Measurements from ENCODE around the gene PLCB1. TPM values are rescaled to one million over a fixed set of nuclear protein-coding genes. Genes with fewer than 3 reads are reported as not detected.

PLCB1 gene
- total RNA-seq, 1 experiment from 2014 or later, result 6.8 TPM

GRCh38 chr20:8226106-8226505 lies 94.0 kb downstream of the PLCB1 start:
- Histone ChIP-seq H3K4me1 (ENCODE audit: insufficient read depth, low read length, poor library complexity, severe bottlenecking) (no peaks in the 10 kb centered on the region), H3K27me3 (replicated peaks; ENCODE audit: insufficient read depth, low read depth, low read length, poor library complexity) (no peaks in the 10 kb centered on the region), H3K9me3 (ENCODE audit: low read depth, low read length, poor library complexity, severe bottlenecking) (no peaks in the 10 kb centered on the region), H3K36me3 (ENCODE audit: insufficient read depth, low read length, poor library complexity, severe bottlenecking) (no peaks in the 10 kb centered on the region), H3K4me3 (ENCODE audit: low read depth, low read length, poor library complexity, severe bottlenecking) (no peak overlapping the region), H3K27ac (ENCODE audit: low read depth, low read length, poor library complexity, severe bottlenecking) (no peak overlapping the region)
- no TSS peak for BruUV-seq (replicated peaks)
- CTCF ChIA-PET, result no interaction called here
- TF ChIP-seq, protein P1, sequence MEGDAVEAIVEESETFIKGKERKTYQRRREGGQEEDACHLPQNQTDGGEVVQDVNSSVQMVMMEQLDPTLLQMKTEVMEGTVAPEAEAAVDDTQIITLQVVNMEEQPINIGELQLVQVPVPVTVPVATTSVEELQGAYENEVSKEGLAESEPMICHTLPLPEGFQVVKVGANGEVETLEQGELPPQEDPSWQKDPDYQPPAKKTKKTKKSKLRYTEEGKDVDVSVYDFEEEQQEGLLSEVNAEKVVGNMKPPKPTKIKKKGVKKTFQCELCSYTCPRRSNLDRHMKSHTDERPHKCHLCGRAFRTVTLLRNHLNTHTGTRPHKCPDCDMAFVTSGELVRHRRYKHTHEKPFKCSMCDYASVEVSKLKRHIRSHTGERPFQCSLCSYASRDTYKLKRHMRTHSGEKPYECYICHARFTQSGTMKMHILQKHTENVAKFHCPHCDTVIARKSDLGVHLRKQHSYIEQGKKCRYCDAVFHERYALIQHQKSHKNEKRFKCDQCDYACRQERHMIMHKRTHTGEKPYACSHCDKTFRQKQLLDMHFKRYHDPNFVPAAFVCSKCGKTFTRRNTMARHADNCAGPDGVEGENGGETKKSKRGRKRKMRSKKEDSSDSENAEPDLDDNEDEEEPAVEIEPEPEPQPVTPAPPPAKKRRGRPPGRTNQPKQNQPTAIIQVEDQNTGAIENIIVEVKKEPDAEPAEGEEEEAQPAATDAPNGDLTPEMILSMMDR (conservative IDR thresholded peaks at IDR 0.05; ENCODE audit: low read depth, low read length), result no peak
- TF ChIP-seq EZH2 (IDR thresholded peaks at IDR 0.05; ENCODE audit: borderline replicate concordance, low read depth, low read length, poor library complexity, severe bottlenecking), result no peak
- intact Hi-C loops (cut with micrococcal nuclease; ENCODE audit: unreplicated experiment), result no loop called here
- POLR2A ChIA-PET (ENCODE audit: low non-redundant PET), result no interaction called here
- DNase-seq (ENCODE audit: low spot score), result no peak

DNA sequence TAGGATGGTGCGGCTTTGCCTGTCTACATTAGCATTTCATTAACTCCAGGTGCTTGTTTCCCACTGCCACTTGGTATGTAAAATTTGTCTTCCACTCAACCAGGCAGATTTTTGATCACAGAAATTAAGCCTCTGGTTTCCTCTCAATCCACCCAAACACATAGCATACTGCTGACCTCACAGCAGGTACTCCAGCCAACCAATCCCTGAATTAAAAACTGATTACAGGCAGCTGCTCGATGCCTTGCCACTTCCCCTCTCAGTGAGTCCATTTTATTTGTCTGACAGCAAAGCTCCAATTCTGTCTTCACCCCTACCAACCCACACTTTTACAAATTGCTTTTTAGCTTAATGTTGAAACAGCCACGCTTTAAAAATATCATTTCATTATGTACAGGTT lies 95.2 kb downstream of the PLCB1 start:
- intact Hi-C loops (cut with micrococcal nuclease; ENCODE audit: unreplicated experiment), result no loop called here
- Histone ChIP-seq H3K4me3 (ENCODE audit: low read depth, low read length, poor library complexity, severe bottlenecking) (no peak overlapping the region), H3K27ac (ENCODE audit: low read depth, low read length, poor library complexity, severe bottlenecking) (no peak overlapping the region), H3K36me3 (ENCODE audit: insufficient read depth, low read length, poor library complexity, severe bottlenecking) (no peaks in the 10 kb centered on the region), H3K4me1 (ENCODE audit: insufficient read depth, low read length, poor library complexity, severe bottlenecking) (no peaks in the 10 kb centered on the region), H3K9me3 (ENCODE audit: low read depth, low read length, poor library complexity, severe bottlenecking) (no peaks in the 10 kb centered on the region), H3K27me3 (replicated peaks; ENCODE audit: insufficient read depth, low read depth, low read length, poor library complexity) (no peaks in the 10 kb centered on the region)
- no peak for TF ChIP-seq EZH2 (IDR thresholded peaks at IDR 0.05; ENCODE audit: borderline replicate concordance, low read depth, low read length, poor library complexity, severe bottlenecking)
- TF ChIP-seq, protein P1 (conservative IDR thresholded peaks at IDR 0.05; ENCODE audit: low read depth, low read length), result no peak
- no TSS peak for BruUV-seq (replicated peaks)
- DNase-seq (ENCODE audit: low spot score), result no peak
- ChIA-PET POLR2A (ENCODE audit: low non-redundant PET) (no interaction called here), CTCF (no interaction called here)

GRCh38 chr20:8228315-8228714 lies 96.2 kb downstream of the PLCB1 start:
- H3K27me3 ChIP-seq (replicated peaks; ENCODE audit: insufficient read depth, low read depth, low read length, poor library complexity), result no peaks in the 10 kb centered on the region
- intact Hi-C loops (cut with micrococcal nuclease; ENCODE audit: unreplicated experiment), result no loop called here
- BruUV-seq (replicated peaks), result no TSS peak
- H3K9me3 ChIP-seq (ENCODE audit: low read depth, low read length, poor library complexity, severe bottlenecking), result no peaks in the 10 kb centered on the region
- DNase-seq (ENCODE audit: low spot score), result no peak
- no peak for TF ChIP-seq EZH2 (IDR thresholded peaks at IDR 0.05; ENCODE audit: borderline replicate concordance, low read depth, low read length, poor library complexity, severe bottlenecking)
- H3K36me3 ChIP-seq (ENCODE audit: insufficient read depth, low read length, poor library complexity, severe bottlenecking), result no peaks in the 10 kb centered on the region
- no peak overlapping the region for H3K27ac ChIP-seq (ENCODE audit: low read depth, low read length, poor library complexity, severe bottlenecking)
- CTCF ChIA-PET, result no interaction called here
- POLR2A ChIA-PET (ENCODE audit: low non-redundant PET), result no interaction called here
- H3K4me1 ChIP-seq (ENCODE audit: insufficient read depth, low read length, poor library complexity, severe bottlenecking), result no peaks in the 10 kb centered on the region
- H3K4me3 ChIP-seq (ENCODE audit: low read depth, low read length, poor library complexity, severe bottlenecking), result no peak overlapping the region

DNA sequence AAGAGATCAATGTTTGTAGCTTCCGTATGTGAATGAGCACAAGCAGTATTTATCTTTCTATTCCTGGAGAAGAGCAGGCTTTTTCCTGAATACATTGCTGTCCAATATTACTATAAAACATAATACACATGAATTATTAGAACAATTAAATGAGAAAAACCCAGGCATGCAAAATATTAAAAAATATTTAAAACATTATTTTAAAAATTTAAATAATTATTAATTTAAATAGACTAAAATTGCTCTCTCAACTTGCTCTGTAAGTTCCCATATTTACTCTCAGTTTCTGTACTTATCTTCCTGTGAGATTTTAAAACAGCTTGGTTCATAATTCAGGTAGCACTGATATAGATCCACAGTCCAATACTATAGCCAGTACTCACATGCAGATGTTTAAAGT lies 97.0 kb downstream of the PLCB1 start:
- ChIA-PET CTCF (no interaction called here), POLR2A (ENCODE audit: low non-redundant PET) (interaction anchor here (0.6 kb wide), 1 partner anchor 17 kb away, joined by 4 read pairs; no protein-coding TSS in a partner anchor)
- no peaks in the 10 kb centered on the region for H3K36me3 ChIP-seq (ENCODE audit: insufficient read depth, low read length, poor library complexity, severe bottlenecking)
- no TSS peak for BruUV-seq (replicated peaks)
- no peak for TF ChIP-seq EZH2 (IDR thresholded peaks at IDR 0.05; ENCODE audit: borderline replicate concordance, low read depth, low read length, poor library complexity, severe bottlenecking)
- TF ChIP-seq, protein P1 (conservative IDR thresholded peaks at IDR 0.05; ENCODE audit: low read depth, low read length), result no peak
- H3K9me3 ChIP-seq (ENCODE audit: low read depth, low read length, poor library complexity, severe bottlenecking), result no peaks in the 10 kb centered on the region
- intact Hi-C loops (cut with micrococcal nuclease; ENCODE audit: unreplicated experiment), result no loop called here
- H3K4me3 ChIP-seq (ENCODE audit: low read depth, low read length, poor library complexity, severe bottlenecking), result no peak overlapping the region
- no peaks in the 10 kb centered on the region for H3K27me3 ChIP-seq (replicated peaks; ENCODE audit: insufficient read depth, low read depth, low read length, poor library complexity)
- no peak for DNase-seq (ENCODE audit: low spot score)
- no peak overlapping the region for H3K27ac ChIP-seq (ENCODE audit: low read depth, low read length, poor library complexity, severe bottlenecking)
- no peaks in the 10 kb centered on the region for H3K4me1 ChIP-seq (ENCODE audit: insufficient read depth, low read length, poor library complexity, severe bottlenecking)
